DND-41 (cell line): Measurements from ENCODE around the gene LRP1.

Experiments
- ATAC-seq: fragments of 200-7000 bp; cut with Tn5 transposase; 3 replicates; pipeline ENCODE4 v1.9.1; 2021; ENCODE audit warnings: low read depth; ENCODE audit not compliant: insufficient read depth
- DNase-seq: peaks from one replicate; pipeline ENCODE4 v3.0.0-alpha.2; 2020
- H2AFZ ChIP-seq: 2 replicates; pipeline ENCODE4 v1.6.0; 2012; ENCODE audit warnings: low read depth, low read length
- H3K27ac ChIP-seq: 2 replicates; pipeline ENCODE4 v1.5.1; 2012; ENCODE audit warnings: low read length, inconsistent platforms
- H3K27me3 ChIP-seq: fragments of 200-600 bp; sonication (generic); 2 replicates; pipeline ENCODE4 v1.6.0; 2012; ENCODE audit warnings: low read length, mild to moderate bottlenecking, inconsistent platforms; ENCODE audit not compliant: insufficient read depth, poor library complexity
- H3K36me3 ChIP-seq: 2 replicates; pipeline ENCODE4 v1.5.1; 2012; ENCODE audit warnings: low read length, inconsistent platforms; ENCODE audit not compliant: insufficient read depth
- H3K4me1 ChIP-seq: 2 replicates; pipeline ENCODE4 v1.5.1; 2012; ENCODE audit warnings: mild to moderate bottlenecking, low read length; ENCODE audit not compliant: insufficient read depth
- H3K4me2 ChIP-seq: 2 replicates; pipeline ENCODE4 v1.6.0; 2012; ENCODE audit warnings: mild to moderate bottlenecking, moderate library complexity, low read length, inconsistent platforms; ENCODE audit not compliant: insufficient read depth
- H3K4me3 ChIP-seq, 2 experiments: fragments of 200-600 bp in 1 of 2; shearing (Covaris generic) in 1 of 2; 2 replicates each; pipeline ENCODE4 v1.5.1; 2012 to 2016; ENCODE audit warnings: inconsistent platforms in 2 of 2, low read length in 2 of 2, mild to moderate bottlenecking in 2 of 2, low read depth in 1 of 2, moderate library complexity in 1 of 2
- H3K79me2 ChIP-seq: 2 replicates; pipeline ENCODE4 v1.6.0; 2012; ENCODE audit warnings: low read length, inconsistent platforms; ENCODE audit not compliant: insufficient read depth
- H3K9ac ChIP-seq: 2 replicates; pipeline ENCODE4 v1.6.0; 2012; ENCODE audit warnings: low read depth, mild to moderate bottlenecking, inconsistent platforms, low read length, moderate library complexity
- H3K9me3 ChIP-seq: 2 replicates; pipeline ENCODE4 v1.5.1; 2012; ENCODE audit warnings: low read length, moderate library complexity, mild to moderate bottlenecking, inconsistent platforms; ENCODE audit not compliant: insufficient read depth, severe bottlenecking
- H4K20me1 ChIP-seq: 2 replicates; pipeline ENCODE4 v1.6.0; 2012; ENCODE audit warnings: low read length; ENCODE audit not compliant: insufficient read depth
- CTCF ChIP-seq: IDR thresholded peaks from 2 replicates; pipeline ENCODE4 v1.5.1; 2012; ENCODE audit warnings: borderline replicate concordance, low read length, moderate library complexity, mild to moderate bottlenecking; ENCODE audit not compliant: poor library complexity, severe bottlenecking; ENCODE audit errors: extremely low read depth
- EZH2 ChIP-seq: IDR thresholded peaks from 3 replicates; pipeline ENCODE4 v1.6.1; 2012; ENCODE audit warnings: borderline replicate concordance, low read depth, mild to moderate bottlenecking, moderate library complexity, low read length, inconsistent platforms; ENCODE audit not compliant: severe bottlenecking

The LRP1 gene

DNA sequence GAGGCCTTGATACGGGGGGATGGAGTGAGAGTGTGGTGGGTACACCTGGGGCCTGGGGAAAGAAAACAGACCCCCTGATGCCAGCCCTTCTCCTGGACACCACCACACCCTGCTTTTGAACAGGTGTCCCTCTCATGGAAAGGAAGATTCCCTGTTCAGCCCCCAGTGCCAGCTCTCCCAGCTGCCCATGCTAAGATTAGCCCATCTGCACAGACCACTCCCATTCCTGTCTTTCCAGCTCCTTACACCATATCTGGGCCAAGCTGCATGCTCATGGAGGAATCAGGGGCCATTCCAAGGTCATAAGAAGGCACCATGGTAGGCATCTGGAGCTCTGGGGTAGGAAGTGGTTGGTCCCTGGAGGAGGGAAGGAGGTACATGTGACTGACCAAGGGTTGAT is 29.7 kb upstream of the LRP1 start:
- ATAC-seq: no peak
- Histone ChIP-seq H3K27me3 (no peaks in the 10 kb centered on the region), H3K4me2 (no peak overlapping the region), H2AFZ (no peak overlapping the region), H3K9me3 (no peaks in the 10 kb centered on the region), H4K20me1 (peaks cover 5% of the 10 kb centered on the region; the same call in 1 of the 2 replicates), H3K27ac (no peak overlapping the region), H3K9ac (no peak overlapping the region), H3K79me2 (no peaks in the 10 kb centered on the region), H3K4me3 (no peak overlapping the region), H3K36me3 (peaks cover 56% of the 10 kb centered on the region), H3K4me1 (no peaks in the 10 kb centered on the region)
- DNase-seq: no peak
- TF ChIP-seq CTCF (no peak), EZH2 (no peak)

DNA sequence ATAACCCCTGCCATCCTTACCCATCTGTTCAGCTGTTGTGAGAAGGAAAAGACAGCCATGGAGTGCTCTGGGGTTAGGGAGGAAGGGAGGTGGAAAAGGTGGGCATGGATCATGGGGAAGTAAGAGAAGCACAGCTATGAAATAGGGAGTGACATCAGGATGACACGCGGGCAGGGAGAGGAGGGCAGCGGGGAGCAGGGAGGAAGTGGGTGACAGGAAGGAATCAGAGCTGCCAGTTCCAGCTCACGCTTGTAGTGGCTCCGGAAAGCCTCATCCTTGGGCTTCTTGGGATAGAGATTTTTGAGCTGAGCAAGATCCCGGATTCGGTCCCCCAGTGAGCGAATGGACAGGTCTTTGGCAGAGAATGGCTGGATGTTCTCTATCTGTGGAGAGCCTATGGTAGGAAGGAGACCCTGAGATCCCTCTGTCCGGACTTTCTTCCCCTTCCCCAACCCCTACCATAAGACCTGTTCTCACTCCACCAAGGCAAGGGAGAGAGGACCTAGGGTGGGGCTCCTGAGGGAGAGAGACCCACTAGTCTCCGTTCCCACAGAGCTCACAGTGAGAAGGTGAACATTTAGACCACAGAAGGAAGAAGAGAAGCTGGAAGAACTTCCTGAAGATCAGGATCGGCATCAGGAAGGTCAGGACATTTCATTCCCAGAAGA is 29.1 kb upstream of the LRP1 start:
- no peaks in the 10 kb centered on the region for H3K27me3 ChIP-seq
- DNase-seq (no peak), ATAC-seq (no peak)
- H2AFZ ChIP-seq: no peak overlapping the region
- no peak for TF ChIP-seq CTCF
- no peak for TF ChIP-seq EZH2
- H3K36me3 ChIP-seq: peaks cover 59% of the 10 kb centered on the region
- no peak overlapping the region for H3K9ac ChIP-seq
- no peaks in the 10 kb centered on the region for H3K4me1 ChIP-seq
- H3K27ac ChIP-seq: no peak overlapping the region
- no peak overlapping the region for H3K4me3 ChIP-seq
- no peak overlapping the region for H3K4me2 ChIP-seq
- no peaks in the 10 kb centered on the region for H3K9me3 ChIP-seq
- H3K79me2 ChIP-seq: no peaks in the 10 kb centered on the region
- H4K20me1 ChIP-seq: peaks cover 4% of the 10 kb centered on the region; the same call in 1 of the 2 replicates

DNA sequence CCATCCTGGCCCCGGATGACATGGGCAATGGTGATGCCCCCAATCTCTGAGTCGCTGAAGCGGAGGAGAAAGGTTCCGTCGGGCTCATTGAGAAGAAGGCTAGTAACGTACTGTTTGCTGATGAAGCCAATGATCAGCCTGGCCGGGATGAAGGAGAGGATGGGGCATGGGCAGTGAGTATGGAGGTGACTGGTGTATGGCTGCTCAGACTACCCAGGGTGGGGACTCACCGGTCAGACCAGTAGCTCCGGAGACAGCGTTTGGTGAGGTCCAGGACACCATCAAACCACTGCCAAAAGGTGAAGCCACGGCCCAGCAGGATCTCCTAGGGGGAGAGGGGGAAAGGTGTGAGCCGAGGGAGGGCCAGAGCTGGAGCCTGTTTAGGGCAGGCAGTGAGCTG is 28.5 kb upstream of the LRP1 start:
- Histone ChIP-seq H3K9ac (no peak overlapping the region), H3K79me2 (no peaks in the 10 kb centered on the region), H3K4me1 (no peaks in the 10 kb centered on the region), H3K36me3 (peaks cover 59% of the 10 kb centered on the region), H2AFZ (no peak overlapping the region), H3K27ac (no peak overlapping the region), H3K27me3 (no peaks in the 10 kb centered on the region), H4K20me1 (no peaks in the 10 kb centered on the region), H3K4me3 (no peak overlapping the region), H3K9me3 (no peaks in the 10 kb centered on the region), H3K4me2 (no peak overlapping the region)
- TF ChIP-seq CTCF (no peak), EZH2 (no peak)
- DNase-seq (no peak), ATAC-seq (no peak)
